WI38 (cell line): ENCODE results near the gene ARMC10.
"Not testable (repeated sequence)": the region's sequence is repeated elsewhere in the genome, so short reads cannot be mapped to it uniquely, and the experiment has no call there.

Experiments
- H3K4me3 ChIP-seq: 2 replicates; pipeline ENCODE4 v1.5.1; 2011; ENCODE audit warnings: low read depth, mild to moderate bottlenecking, control low read depth, low read length
- CTCF ChIP-seq: IDR thresholded peaks from 2 replicates; pipeline ENCODE4 v1.5.1; 2012; ENCODE audit warnings: low read depth, mild to moderate bottlenecking, control low read depth, low read length

The ARMC10 gene

DNA sequence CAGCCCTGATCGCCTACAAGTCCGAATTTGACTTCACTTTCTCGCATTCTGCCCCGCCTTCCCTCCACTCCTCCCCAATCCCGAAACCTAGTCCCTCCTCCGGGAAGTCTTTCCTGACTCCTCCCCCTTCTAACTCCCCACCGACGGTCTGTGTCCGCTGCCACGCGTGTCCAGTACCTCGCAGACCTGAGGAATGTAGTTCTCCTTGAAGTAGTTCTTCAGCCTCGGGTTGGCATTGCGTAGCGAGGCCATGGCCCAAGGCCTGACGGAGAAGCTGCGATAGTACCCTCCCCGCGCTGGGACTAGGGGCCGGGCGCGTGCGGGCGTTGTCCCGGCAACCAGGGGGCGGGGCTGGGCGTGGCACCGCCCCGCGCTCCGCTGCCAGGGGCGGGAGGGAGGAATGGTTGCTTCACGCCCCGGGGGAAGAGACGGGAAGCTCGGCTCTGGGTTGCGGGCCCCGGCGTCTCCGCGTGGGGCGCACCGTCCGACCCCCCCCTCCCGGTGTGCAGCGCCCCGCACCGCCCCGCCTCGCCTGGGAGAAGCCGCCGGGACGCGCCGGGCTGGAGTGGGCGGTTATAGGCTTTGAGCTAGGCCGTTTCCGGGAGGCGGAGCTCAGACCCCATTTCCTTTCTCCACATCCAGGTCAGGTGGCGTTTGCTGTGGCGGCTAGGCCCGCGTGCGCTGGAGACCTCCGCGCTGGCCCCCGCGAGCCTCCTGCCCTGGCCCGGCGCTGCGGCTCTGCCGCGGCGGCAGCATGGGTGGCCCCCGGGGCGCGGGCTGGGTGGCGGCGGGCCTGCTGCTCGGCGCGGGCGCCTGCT lies at the start of gene ARMC10, which contains the start of gene FBXL13:
ARMC10 (plus strand) TSS at position 622 of the 818 bp plus-strand sequence; CDS start at position 755, 133 bp downstream.
FBXL13 (minus strand) TSS at position 278 of the 818 bp plus-strand sequence.
- H3K4me3 ChIP-seq: peak within 1 kb of the TSS; percentile 86
- TF ChIP-seq CTCF: no peak

GRCh38 chr7:103025341-103025740 lies 49.6 kb upstream of the ARMC10 start:
- no peak for TF ChIP-seq CTCF

GRCh38 chr7:103031024-103031423 lies 43.9 kb upstream of the ARMC10 start:
- H3K4me3 ChIP-seq: no peak overlapping the region
- no peak for TF ChIP-seq CTCF

More at GRCh38 chr7:103025341-103025740, 49.6 kb upstream of the ARMC10 start:
- H3K4me3 ChIP-seq: no peak overlapping the region

- no peak for TF ChIP-seq CTCF
- no peak overlapping the region for H3K4me3 ChIP-seq
Observed at GRCh38 chr7:103031781-103032180, 43.2 kb upstream of the ARMC10 start.

DNA sequence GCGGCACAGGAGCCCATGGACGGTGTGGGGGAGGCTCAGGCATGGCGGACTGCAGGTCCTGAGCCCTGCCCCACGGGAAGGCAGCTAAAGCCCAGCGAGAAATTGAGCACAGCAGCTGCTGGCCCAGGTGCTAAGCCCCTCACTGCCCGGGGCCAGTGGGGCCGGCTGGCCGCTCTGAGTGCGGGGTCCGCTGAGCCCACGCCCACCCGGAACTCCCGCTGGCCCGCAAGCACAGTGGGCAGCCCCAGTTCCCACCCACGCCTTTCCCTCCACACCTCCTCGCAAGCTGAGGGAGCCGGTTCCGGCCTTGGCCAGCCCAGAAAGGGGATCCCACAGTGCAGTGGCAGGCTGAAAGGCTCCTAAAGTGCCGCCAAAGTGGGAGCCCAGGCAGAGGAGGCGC lies 40.6 kb upstream of the ARMC10 start:
- H3K4me3 ChIP-seq: not testable (repeated sequence)

DNA sequence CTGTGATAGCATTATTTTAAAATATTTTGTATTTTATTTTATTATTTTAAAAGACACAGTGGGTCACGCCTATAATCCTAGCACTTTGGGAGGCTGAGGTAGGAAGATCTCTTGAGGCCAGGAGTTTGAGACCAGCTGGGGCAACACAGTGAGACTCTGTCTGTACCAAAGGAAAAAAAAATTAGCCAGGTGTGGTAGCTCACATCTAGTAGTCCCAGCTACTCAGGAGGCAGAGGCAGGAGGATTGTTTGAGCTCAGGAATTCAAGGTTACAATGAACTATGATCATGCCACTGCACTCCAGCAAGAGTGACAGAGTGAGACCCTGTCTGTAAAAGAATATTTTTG lies 37.5 kb upstream of the ARMC10 start:
- no peak overlapping the region for H3K4me3 ChIP-seq
- no peak for TF ChIP-seq CTCF

GRCh38 chr7:103037823-103038739 lies 36.9 kb upstream of the ARMC10 start:
- not testable (repeated sequence) for H3K4me3 ChIP-seq

- H3K4me3 ChIP-seq: not testable (repeated sequence)
Observed at GRCh38 chr7:103041815-103042214, 33.1 kb upstream of the ARMC10 start.
